ENCODE data around the gene LBR. TPM values are rescaled to one million over a fixed set of nuclear protein-coding genes. Genes with fewer than 3 reads are reported as not detected.

LBR gene
- total and polyA plus RNA-seq, 9 donors, result 22.4 to 60.9 (median 43.0) TPM

- Histone ChIP-seq H3K27me3 (no peaks in the 10 kb centered on the region), H3K27ac (no peak overlapping the region), H3K4me1 (ENCODE audit: insufficient read depth) (no peaks in the 10 kb centered on the region), H3K4me3 (no peak overlapping the region), H3K9me3 (no peaks in the 10 kb centered on the region), H3K36me3 (no peaks in the 10 kb centered on the region)
- TF ChIP-seq CTCF (IDR thresholded peaks at IDR 0.05) (no peak), EP300 (IDR thresholded peaks at IDR 0.05) (no peak), POLR2A (IDR thresholded peaks at IDR 0.05) (no peak)
- WGBS, 3 donors, result 96 to 98% (median 97%) methylated on average over 4 of the region's 4 CpGs
- intact Hi-C loops (cut with DNase I), result no loop called here
- no peak for DNase-seq
Observed at GRCh38 chr1:225415307-225415706, 12.5 kb downstream of the LBR start.

GRCh38 chr1:225413708-225414375 is 14.0 kb downstream of the LBR start:
- Histone ChIP-seq H3K27me3 (no peaks in the 10 kb centered on the region), H3K27ac (no peak overlapping the region), H3K9me3 (no peaks in the 10 kb centered on the region), H3K4me3 (no peak overlapping the region), H3K36me3 (no peaks in the 10 kb centered on the region), H3K4me1 (ENCODE audit: insufficient read depth) (no peaks in the 10 kb centered on the region)
- DNase-seq, result no peak
- TF ChIP-seq CTCF (IDR thresholded peaks at IDR 0.05), result no peak
- TF ChIP-seq EP300 (IDR thresholded peaks at IDR 0.05), result no peak
- TF ChIP-seq POLR2A (IDR thresholded peaks at IDR 0.05), result no peak
- intact Hi-C loops (cut with DNase I), result no loop called here
- 90 to 94% (median 92%) methylated on average over 5 of the region's 5 CpGs for WGBS, 3 donors

- no peaks in the 10 kb centered on the region for H3K4me1 ChIP-seq (ENCODE audit: insufficient read depth)
- no peaks in the 10 kb centered on the region for H3K36me3 ChIP-seq
- no peak for DNase-seq
- H3K9me3 ChIP-seq, result no peaks in the 10 kb centered on the region
- intact Hi-C loops (cut with DNase I), result no loop called here
- H3K27me3 ChIP-seq, result no peaks in the 10 kb centered on the region
- WGBS, 3 donors, result 94 to 95% (median 95%) methylated on average over 10 of the region's 10 CpGs
- H3K27ac ChIP-seq, result no peak overlapping the region
- no peak overlapping the region for H3K4me3 ChIP-seq
- TF ChIP-seq CTCF (IDR thresholded peaks at IDR 0.05) (no peak), POLR2A (IDR thresholded peaks at IDR 0.05) (no peak), EP300 (IDR thresholded peaks at IDR 0.05) (no peak)
Observed at GRCh38 chr1:225412803-225413351, 15.0 kb downstream of the LBR start.

- intact Hi-C loops (cut with DNase I), result no loop called here
- no peak overlapping the region for H3K27ac ChIP-seq
- no peaks in the 10 kb centered on the region for H3K36me3 ChIP-seq
- no peaks in the 10 kb centered on the region for H3K4me1 ChIP-seq (ENCODE audit: insufficient read depth)
- no peak for TF ChIP-seq POLR2A (IDR thresholded peaks at IDR 0.05)
- TF ChIP-seq EP300 (IDR thresholded peaks at IDR 0.05), result no peak
- no peak for TF ChIP-seq CTCF (IDR thresholded peaks at IDR 0.05)
- no peaks in the 10 kb centered on the region for H3K9me3 ChIP-seq
- WGBS, 3 donors, result 93 to 98% (median 97%) methylated on average over 10 of the region's 10 CpGs
- DNase-seq, result no peak
- no peak overlapping the region for H3K4me3 ChIP-seq
- no peaks in the 10 kb centered on the region for H3K27me3 ChIP-seq
Observed at GRCh38 chr1:225412321-225412720, 15.5 kb downstream of the LBR start.

Measured in ovary (tissue), 9 donors.